IMR-90 (cell line): ENCODE results near the gene FGGY. TPM values are rescaled to one million over a fixed set of nuclear protein-coding genes. Genes with fewer than 3 reads are reported as not detected.

Experiments used
- ATAC-seq: fragments of 200-7000 bp; cut with Tn5 transposase; 2 replicates; pipeline ENCODE4 v1.9.1; 2020; ENCODE audit warnings: low read depth, mild to moderate bottlenecking, moderate library complexity
- BruUV-seq: library from RNA; stranded (reverse); fragments of 400-500 nt; replicated peaks from 2 replicates; lab custom pipeline; 2021; lab: Mats Ljungman, UMichigan
- CTCF ChIA-PET: fragments of 300-600 bp; formaldehyde crosslinking; extraction: SDS; loops from one replicate; lab custom pipeline; 2021; ENCODE audit warnings: antibody characterized with exemption; lab: Yijun Ruan, JAX
- POLR2A ChIA-PET: fragments of 300-600 bp; sonication (Branson Sonifier 250); formaldehyde crosslinking; loops from one replicate; lab custom pipeline; 2022; ENCODE audit warnings: antibody characterized with exemption; ENCODE audit not compliant: unreplicated experiment; lab: Charles Lee
- DNase-seq: peaks from one replicate; pipeline ENCODE4 v3.0.0; 2013
- H2AFZ ChIP-seq: replicated peaks from 2 replicates; pipeline ENCODE3; 2013; ENCODE audit warnings: low read length, mild to moderate bottlenecking; ENCODE audit not compliant: poor library complexity
- H2AK5ac ChIP-seq: 2 replicates; pipeline ENCODE4 v1.6.1; 2013; ENCODE audit warnings: low read depth, low read length, inconsistent platforms
- H2AK9ac ChIP-seq: replicated peaks from 2 replicates; pipeline ENCODE3; 2013; ENCODE audit warnings: mild to moderate bottlenecking, low read depth, low read length, moderate library complexity; ENCODE audit not compliant: poor library complexity
- H2BK120ac ChIP-seq: 2 replicates; pipeline ENCODE4 v1.6.1; 2013; ENCODE audit warnings: low read depth, low read length, inconsistent platforms
- H2BK15ac ChIP-seq: 3 replicates; pipeline ENCODE4 v1.6.1; 2013; ENCODE audit warnings: low read depth, low read length, inconsistent platforms
- H2BK20ac ChIP-seq: 2 replicates; pipeline ENCODE4 v1.6.1; 2013; ENCODE audit warnings: low read depth, mild to moderate bottlenecking, inconsistent platforms, low read length, moderate library complexity
- H2BK5ac ChIP-seq: 2 replicates; pipeline ENCODE4 v1.6.1; 2013; ENCODE audit warnings: mild to moderate bottlenecking, low read depth, low read length, inconsistent platforms; ENCODE audit not compliant: poor library complexity, severe bottlenecking
- H3K14ac ChIP-seq: replicated peaks from 2 replicates; pipeline ENCODE4 v1.6.1; 2013; ENCODE audit warnings: low read depth, low read length, inconsistent platforms
- H3K18ac ChIP-seq: 2 replicates; pipeline ENCODE4 v1.6.1; 2013; ENCODE audit warnings: low read depth, low read length, control low read depth
- H3K23ac ChIP-seq: 2 replicates; pipeline ENCODE4 v1.6.1; 2013; ENCODE audit warnings: low read depth, low read length, inconsistent platforms
- H3K27ac ChIP-seq: 2 replicates; pipeline ENCODE4 v1.5.1; 2013; ENCODE audit warnings: mild to moderate bottlenecking, control low read depth, low read length; ENCODE audit not compliant: insufficient read depth
- H3K27me3 ChIP-seq: 2 replicates; pipeline ENCODE4 v1.6.1; 2013; ENCODE audit warnings: low read length; ENCODE audit not compliant: control insufficient read depth, insufficient read depth
- H3K36me3 ChIP-seq: 2 replicates; pipeline ENCODE4 v1.6.1; 2013; ENCODE audit warnings: low read length, mixed read lengths; ENCODE audit not compliant: control insufficient read depth, insufficient read depth
- H3K4ac ChIP-seq: 2 replicates; pipeline ENCODE4 v1.6.1; 2013; ENCODE audit warnings: low read depth, low read length, inconsistent platforms
- H3K4me1 ChIP-seq: 2 replicates; pipeline ENCODE4 v1.6.1; 2013; ENCODE audit warnings: low read length, mixed read lengths; ENCODE audit not compliant: control insufficient read depth, insufficient read depth
- H3K4me2 ChIP-seq: 2 replicates; pipeline ENCODE4 v1.6.1; 2013; ENCODE audit warnings: low read depth, mild to moderate bottlenecking, control low read depth, low read length, moderate library complexity
- H3K4me3 ChIP-seq: 2 replicates; pipeline ENCODE4 v1.5.1; 2013; ENCODE audit warnings: low read depth, mild to moderate bottlenecking, control low read depth, low read length, moderate library complexity; ENCODE audit not compliant: insufficient read depth
- H3K56ac ChIP-seq: 2 replicates; pipeline ENCODE4 v1.6.1; 2013; ENCODE audit warnings: low read length, inconsistent platforms; ENCODE audit not compliant: insufficient read depth; ENCODE audit errors: extremely low read depth
- H3K79me1 ChIP-seq, 2 experiments: 2 replicates each; pipeline ENCODE4 v1.6.1; 2013; ENCODE audit warnings: low read length in 2 of 2, inconsistent platforms in 1 of 2, low read depth in 1 of 2
- H3K9ac ChIP-seq: 2 replicates; pipeline ENCODE4 v1.6.1; 2013; ENCODE audit warnings: low read depth, low read length, control low read depth
- H3K9me1 ChIP-seq: 2 replicates; pipeline ENCODE4 v1.6.1; 2013; ENCODE audit warnings: low read length, inconsistent platforms; ENCODE audit not compliant: insufficient read depth
- H3K9me3 ChIP-seq: 2 replicates; pipeline ENCODE4 v1.6.1; 2013; ENCODE audit warnings: low read length; ENCODE audit not compliant: control insufficient read depth, insufficient read depth
- H4K20me1 ChIP-seq: 2 replicates; pipeline ENCODE4 v1.6.1; 2013; ENCODE audit warnings: low read length, inconsistent platforms; ENCODE audit not compliant: insufficient read depth
- H4K5ac ChIP-seq: 2 replicates; pipeline ENCODE4 v1.6.1; 2013; ENCODE audit warnings: mild to moderate bottlenecking, low read depth, low read length, control low read depth
- H4K8ac ChIP-seq, 2 experiments: 2 replicates each; pipeline ENCODE4 v1.6.1; 2013; ENCODE audit warnings: low read depth in 2 of 2, low read length in 2 of 2, control low read depth in 1 of 2, inconsistent platforms in 1 of 2
- H4K91ac ChIP-seq: 2 replicates; pipeline ENCODE4 v1.6.1; 2013; ENCODE audit warnings: low read depth, low read length, inconsistent platforms; ENCODE audit not compliant: insufficient read depth
- CEBPB ChIP-seq: IDR thresholded peaks from 2 replicates; pipeline ENCODE4 v1.6.1; 2012; ENCODE audit warnings: low read depth, low read length, improper control_type of control experiment
- CTCF ChIP-seq: conservative IDR thresholded peaks from 2 replicates; pipeline ENCODE4 v1.5.1; 2012; ENCODE audit warnings: mild to moderate bottlenecking, low read depth, low read length, improper control_type of control experiment
- FOS ChIP-seq: fragments of 150-350 bp; IDR thresholded peaks from 2 replicates; pipeline ENCODE4 v1.6.1; 2016; ENCODE audit warnings: low read depth, low read length
- MAFK ChIP-seq: IDR thresholded peaks from 2 replicates; pipeline ENCODE4 v1.6.1; 2012; ENCODE audit warnings: low read depth, low read length, improper control_type of control experiment
- POLR2A ChIP-seq: IDR thresholded peaks from 2 replicates; pipeline ENCODE4 v1.6.1; 2012; ENCODE audit warnings: mild to moderate bottlenecking, low read depth, low read length
- RAD21 ChIP-seq: IDR thresholded peaks from 2 replicates; pipeline ENCODE4 v1.6.1; 2012; ENCODE audit warnings: low read length, improper control_type of control experiment
- RCOR1 ChIP-seq: IDR thresholded peaks from 2 replicates; pipeline ENCODE4 v1.6.1; 2012; ENCODE audit warnings: mild to moderate bottlenecking, low read length, improper control_type of control experiment; ENCODE audit not compliant: insufficient replicate concordance
- RFX5 ChIP-seq: IDR thresholded peaks from 2 replicates; pipeline ENCODE4 v1.8.0; 2012; ENCODE audit warnings: low read depth, mild to moderate bottlenecking, low read length, moderate library complexity
- WGBS, 2 experiments: methylation state at CpG; one replicate each; pipeline versions ENCODE4 v1.1.5 to v1.1.7; 2013; ENCODE audit warnings: missing lambda C conversion rate in 2 of 2; ENCODE audit not compliant: insufficient read length in 1 of 2; ENCODE audit errors: extremely low coverage in 2 of 2; 5-methylcytosine and 5-hydroxymethylcytosine counted together
- dilution Hi-C: fragments of 300-500 bp; cut with HindIII; formaldehyde crosslinking; loops from one replicate; pipeline ENCODE4 v1.14.3; 2018; ENCODE audit warnings: low sequenced_read_pairs; ENCODE audit not compliant: unreplicated experiment
- in situ Hi-C: fragments of 300-500 bp; cut with MboI; formaldehyde crosslinking; loops from 3 replicates; pipeline ENCODE4 v1.14.3; 2019; ENCODE audit warnings: low sequenced_read_pairs, inconsistent platforms, mixed read lengths
- intact Hi-C: fragments of 100-400 bp; cut with micrococcal nuclease; formaldehyde crosslinking; loops from 2 replicates; pipeline ENCODE4 v1.10.0; 2022
- polyA plus RNA-seq, 3 experiments: library from polyadenylated mRNA; depleted of rRNA; stranded (reverse); fragments of >200 nt; gene quantifications; 2 replicates each; pipeline ENCODE4 v1.2.3, GENCODE V29; 2012; ENCODE audit warnings: low replicate concordance in 1 of 3
- total RNA-seq: library from RNA; depleted of rRNA; stranded (reverse); fragments of >200 nt; gene quantifications from 2 replicates; pipeline ENCODE4 v1.2.3, GENCODE V29; 2012
- TF ChIP-seq, protein P1 (sequence below): fragments of 150-350 bp; IDR thresholded peaks from 2 replicates; pipeline ENCODE4 v1.6.1; 2017; ENCODE audit warnings: mild to moderate bottlenecking, antibody characterized with exemption, low read length, low read depth

Gene FGGY
- total and polyA plus RNA-seq, 2 of the 4 experiments (the other 2 are of a cell fraction): 5.6 to 14.0 TPM

DNA sequence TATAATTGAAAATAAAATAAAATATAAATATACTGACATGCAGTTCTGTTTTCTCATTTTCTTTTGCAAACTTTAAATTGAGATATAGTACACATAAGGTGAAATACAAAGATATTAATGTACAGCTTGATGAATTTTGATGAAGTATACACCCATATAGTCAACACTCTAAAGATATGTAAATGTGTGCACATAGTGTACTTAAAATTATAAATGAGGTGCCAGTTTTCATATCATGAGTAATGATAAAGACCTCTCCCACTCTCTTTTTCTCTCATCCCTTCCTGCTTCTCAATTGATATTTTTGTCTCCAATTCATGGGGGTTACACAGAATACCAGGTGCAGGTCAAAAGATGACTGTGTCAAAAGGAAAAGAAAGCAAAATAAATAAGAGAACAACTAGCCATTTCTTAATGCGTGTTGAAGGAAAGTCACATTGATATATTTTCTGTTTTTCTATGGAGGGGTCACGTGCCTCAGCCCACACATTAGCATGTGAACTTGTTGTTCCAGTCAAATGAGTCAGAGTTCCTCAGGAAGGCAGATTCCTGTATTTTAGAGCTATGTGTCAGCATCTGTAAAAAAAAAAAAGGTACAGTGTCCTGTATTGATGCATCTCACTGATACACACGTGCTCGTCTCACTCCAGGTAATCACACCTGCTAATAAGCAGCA is 453.6 kb downstream of the FGGY start (continued):
- no peak for TF ChIP-seq RAD21
- peak; percentile 49 for TF ChIP-seq MAFK
- no peak for TF ChIP-seq POLR2A

GRCh38 chr1:59751004-59751395 is 454.1 kb downstream of the FGGY start:
- ChIA-PET CTCF (no interaction called here), POLR2A (no interaction called here)
- WGBS, 2 experiments: no CpG with 5 or more reads among the region's 2 CpGs
- no peak overlapping the region for H3K4me3 ChIP-seq
- H2BK20ac ChIP-seq: peak overlapping the region; percentile 77
- peak overlapping the region; percentile 47; the same call in 1 of the 2 replicates for H3K4me2 ChIP-seq
- peak overlapping the region; percentile 62; the same call in 1 of the 2 replicates for H3K27ac ChIP-seq
- peak overlapping the region; percentile 58 for H3K4ac ChIP-seq
- no peaks in the 10 kb centered on the region for H3K79me1 ChIP-seq
- no peak overlapping the region for H2AFZ ChIP-seq
- TF ChIP-seq RAD21 (no peak), CTCF (no peak), POLR2A (no peak), CEBPB (no peak), RCOR1 (no peak), MAFK (no peak), FOS (no peak), RFX5 (no peak)
- TF ChIP-seq, protein P1, sequence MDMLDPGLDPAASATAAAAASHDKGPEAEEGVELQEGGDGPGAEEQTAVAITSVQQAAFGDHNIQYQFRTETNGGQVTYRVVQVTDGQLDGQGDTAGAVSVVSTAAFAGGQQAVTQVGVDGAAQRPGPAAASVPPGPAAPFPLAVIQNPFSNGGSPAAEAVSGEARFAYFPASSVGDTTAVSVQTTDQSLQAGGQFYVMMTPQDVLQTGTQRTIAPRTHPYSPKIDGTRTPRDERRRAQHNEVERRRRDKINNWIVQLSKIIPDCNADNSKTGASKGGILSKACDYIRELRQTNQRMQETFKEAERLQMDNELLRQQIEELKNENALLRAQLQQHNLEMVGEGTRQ: no peak
- H4K8ac ChIP-seq: peak overlapping the region in 1 of 2 experiments; percentile 38; a peak in 1 of 4 replicates
- peak overlapping the region; percentile 83 for H4K5ac ChIP-seq
- H3K36me3 ChIP-seq: no peaks in the 10 kb centered on the region
- H4K20me1 ChIP-seq: no peaks in the 10 kb centered on the region
- H2AK5ac ChIP-seq: peak overlapping the region; percentile 30; the same call in 1 of the 2 replicates
- no peaks in the 10 kb centered on the region for H3K9me3 ChIP-seq
- in situ Hi-C loops: loop anchor here (25.0 kb wide), 1 partner anchor 1239 kb away; no protein-coding TSS in a partner anchor
- no peak overlapping the region for H3K23ac ChIP-seq
- H3K9me1 ChIP-seq: no peaks in the 10 kb centered on the region
- peak overlapping the region; percentile 83 for H2BK120ac ChIP-seq
- no peak for ATAC-seq
- no peak overlapping the region for H2BK15ac ChIP-seq
- no peaks in the 10 kb centered on the region; the same call in 1 of the 2 replicates for H3K27me3 ChIP-seq
- H3K9ac ChIP-seq: no peak overlapping the region
- peak overlapping the region; percentile 42 for H2BK5ac ChIP-seq
- H3K56ac ChIP-seq: no peak overlapping the region
- no peak overlapping the region for H2AK9ac ChIP-seq
- peak overlapping the region; percentile 75 for H3K18ac ChIP-seq
- no peak overlapping the region; the same call in 1 of the 2 replicates for H4K91ac ChIP-seq
- BruUV-seq: no TSS peak
- intact Hi-C loops: loop anchor here (2.0 to 10.0 kb wide), 5 partner anchors 176 to 1206 kb away; partner anchors contain the start of gene OMA1
- DNase-seq: no peak
- dilution Hi-C loops: loop anchor here (25.0 kb wide), 1 partner anchor 1014 kb away; no protein-coding TSS in a partner anchor
- H3K4me1 ChIP-seq: peaks cover 4% of the 10 kb centered on the region
- 0 out of 2 replicates have a peak overlapping the region, but pooled peaks have one; percentile 17 for H3K14ac ChIP-seq
